Activated T-helper 1 cell treated with Interleukin-2 at 50 U/mL for 16 hours (primary cell): ENCODE results near the gene MAN1C1.

Experiments
- DNase-seq: peaks from one replicate; pipeline ENCODE4 v3.0.0-alpha.2; 2020; ENCODE audit warnings: low read depth

MAN1C1 gene

GRCh38 chr1:25739341-25739740, 122.8 kb downstream of the MAN1C1 start:
- DNase-seq, result no peak

GRCh38 chr1:25740071-25740470, 123.5 kb downstream of the MAN1C1 start:
- no peak for DNase-seq

GRCh38 chr1:25742316-25742715, 125.7 kb downstream of the MAN1C1 start:
- DNase-seq, result no peak

- DNase-seq, result no peak
These were observed 126.9 kb downstream of the MAN1C1 start for GRCh38 chr1:25743164-25744139.

- no peak for DNase-seq
These were observed 127.6 kb downstream of the MAN1C1 start for GRCh38 chr1:25744140-25744581.

- no peak for DNase-seq
These were observed 128.2 kb downstream of the MAN1C1 start for GRCh38 chr1:25744636-25745425.

GRCh38 chr1:25746299-25747045, 129.9 kb downstream of the MAN1C1 start:
- no peak for DNase-seq

GRCh38 chr1:25747046-25747719, 130.6 kb downstream of the MAN1C1 start:
- no peak for DNase-seq

- DNase-seq, result no peak
These were observed 132.1 kb downstream of the MAN1C1 start for GRCh38 chr1:25748531-25749205.

- DNase-seq, result no peak
These were observed 134.5 kb downstream of the MAN1C1 start for GRCh38 chr1:25750923-25751605.

- no peak for DNase-seq
These were observed 138.0 kb downstream of the MAN1C1 start for GRCh38 chr1:25754470-25755181.

- DNase-seq, result no peak
These were observed 139.0 kb downstream of the MAN1C1 start for GRCh38 chr1:25755475-25756125.

- no peak for DNase-seq
These were observed 139.6 kb downstream of the MAN1C1 start for GRCh38 chr1:25756215-25756614.

- DNase-seq, result no peak
These were observed 140.7 kb downstream of the MAN1C1 start for GRCh38 chr1:25757151-25757845.

GRCh38 chr1:25757846-25758185, 141.2 kb downstream of the MAN1C1 start:
- DNase-seq, result no peak

GRCh38 chr1:25758466-25759070, 142.0 kb downstream of the MAN1C1 start:
- DNase-seq, result no peak

GRCh38 chr1:25760122-25760719, 143.6 kb downstream of the MAN1C1 start:
- DNase-seq, result no peak

- no peak for DNase-seq
These were observed 144.3 kb downstream of the MAN1C1 start for GRCh38 chr1:25760871-25761270.
